ENCODE results near the gene PLEKHG4. TPM values are rescaled to one million over a fixed set of nuclear protein-coding genes. Genes with fewer than 3 reads are reported as not detected.

The PLEKHG4 gene
- polyA plus RNA-seq, 1 experiment: 25.2 TPM

DNA sequence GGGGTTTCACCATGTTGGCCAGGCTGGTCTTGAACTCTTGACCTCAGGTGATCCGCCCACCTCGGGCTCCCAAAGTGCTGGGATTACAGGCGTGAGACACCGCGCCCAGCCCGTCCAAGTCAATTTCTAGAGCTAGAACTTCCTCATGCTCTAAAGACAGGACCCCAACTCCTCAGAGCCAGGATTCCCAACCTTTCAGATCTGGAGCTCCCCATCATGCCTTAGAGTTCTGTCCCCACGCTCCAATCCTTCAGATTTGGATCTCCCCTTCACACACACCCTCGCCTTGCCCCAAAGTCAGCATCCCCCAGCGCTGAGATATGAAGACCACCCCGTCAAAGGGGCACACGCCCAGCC lies 46.8 kb downstream of the PLEKHG4 start:
- H3K36me3 ChIP-seq (ENCODE audit: control insufficient read depth, insufficient read depth, low read length): no peaks in the 10 kb centered on the region
- peak overlapping the region; percentile 48 for H3K4me3 ChIP-seq (ENCODE audit: low read depth, low read length)
- DNase-seq (ENCODE audit: low read depth): no peak
- CTCF ChIA-PET: interaction anchor here (0.7 to 2.8 kb wide), 10 partner anchors 13 to 153 kb away, joined by 3 to 12 read pairs (median 6); no protein-coding TSS in a partner anchor
- TF ChIP-seq, protein P1, sequence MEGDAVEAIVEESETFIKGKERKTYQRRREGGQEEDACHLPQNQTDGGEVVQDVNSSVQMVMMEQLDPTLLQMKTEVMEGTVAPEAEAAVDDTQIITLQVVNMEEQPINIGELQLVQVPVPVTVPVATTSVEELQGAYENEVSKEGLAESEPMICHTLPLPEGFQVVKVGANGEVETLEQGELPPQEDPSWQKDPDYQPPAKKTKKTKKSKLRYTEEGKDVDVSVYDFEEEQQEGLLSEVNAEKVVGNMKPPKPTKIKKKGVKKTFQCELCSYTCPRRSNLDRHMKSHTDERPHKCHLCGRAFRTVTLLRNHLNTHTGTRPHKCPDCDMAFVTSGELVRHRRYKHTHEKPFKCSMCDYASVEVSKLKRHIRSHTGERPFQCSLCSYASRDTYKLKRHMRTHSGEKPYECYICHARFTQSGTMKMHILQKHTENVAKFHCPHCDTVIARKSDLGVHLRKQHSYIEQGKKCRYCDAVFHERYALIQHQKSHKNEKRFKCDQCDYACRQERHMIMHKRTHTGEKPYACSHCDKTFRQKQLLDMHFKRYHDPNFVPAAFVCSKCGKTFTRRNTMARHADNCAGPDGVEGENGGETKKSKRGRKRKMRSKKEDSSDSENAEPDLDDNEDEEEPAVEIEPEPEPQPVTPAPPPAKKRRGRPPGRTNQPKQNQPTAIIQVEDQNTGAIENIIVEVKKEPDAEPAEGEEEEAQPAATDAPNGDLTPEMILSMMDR (IDR thresholded peaks at IDR 0.05; ENCODE audit: insufficient read depth, low read depth, low read length): no peak
- peaks cover 9% of the 10 kb centered on the region for H3K27me3 ChIP-seq (ENCODE audit: control insufficient read depth, insufficient read depth, low read length)
- POLR2A ChIA-PET: no interaction called here

DNA sequence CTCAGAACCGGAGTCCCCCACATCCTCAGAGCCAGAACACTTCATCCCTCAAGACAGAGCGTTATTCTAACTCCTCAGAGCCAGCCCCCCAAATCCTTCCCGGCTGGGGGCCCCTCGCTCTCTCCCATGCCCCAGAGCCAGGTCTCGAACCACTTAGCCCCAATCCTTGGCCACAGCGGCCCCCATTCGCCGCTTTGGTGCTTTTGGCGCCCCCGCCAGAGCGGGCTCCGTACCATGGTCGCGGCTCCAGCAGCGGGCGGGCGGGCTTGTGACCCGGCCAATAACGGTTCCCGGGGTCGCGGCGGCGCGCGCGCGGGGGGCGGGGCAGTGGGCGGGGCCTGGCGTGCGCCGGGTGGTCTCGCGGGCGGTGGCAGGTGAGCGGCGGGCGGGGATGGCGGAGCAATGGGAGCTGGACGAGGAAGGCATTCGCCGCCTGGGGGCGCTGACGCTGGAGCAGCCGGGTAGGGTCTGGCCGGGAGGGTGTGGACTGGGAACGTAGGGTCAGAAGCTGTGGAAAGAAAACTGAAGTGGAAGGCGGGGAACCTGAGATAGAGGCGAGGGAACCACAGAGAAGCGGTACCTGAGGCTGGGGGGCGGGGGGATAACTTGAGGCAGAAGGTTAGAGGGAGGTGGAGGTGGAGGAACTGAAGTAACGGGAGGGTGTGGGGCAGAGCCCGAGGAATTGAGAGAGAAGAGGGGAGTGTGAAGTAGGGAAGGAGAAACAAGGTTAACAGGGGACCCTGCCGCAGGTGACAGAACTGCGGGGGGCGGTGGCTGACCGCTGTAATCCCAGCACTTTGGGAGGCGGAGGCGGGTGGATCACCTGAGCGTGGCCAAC lies 47.4 kb downstream of the PLEKHG4 start, which contains the start of the genes KCTD19 and LRRC36:
Gene KCTD19, minus strand, starts transcription at position 270 of the 838 bp plus-strand sequence. Its CDS starts 34 bp downstream, at position 236.
Gene LRRC36, plus strand, starts transcription at position 344 of the 838 bp plus-strand sequence. Its CDS starts 48 bp downstream, at position 392.
- Histone ChIP-seq H3K36me3 (ENCODE audit: control insufficient read depth, insufficient read depth, low read length) (no peaks in the 10 kb centered on the region), H3K27me3 (ENCODE audit: control insufficient read depth, insufficient read depth, low read length) (peaks cover 9% of the 10 kb centered on the region), H3K4me3 (ENCODE audit: low read depth, low read length) (peak within 1 kb of the TSS; percentile 48)
- DNase-seq (ENCODE audit: low read depth): no peak
- ChIA-PET CTCF (interaction anchor here (0.7 to 2.8 kb wide), 12 partner anchors 12 to 153 kb away, joined by 3 to 12 read pairs (median 4); no protein-coding TSS in a partner anchor), POLR2A (interaction anchor here (0.7 kb wide), 1 partner anchor 29 kb away, joined by 3 read pairs; no protein-coding TSS in a partner anchor)
- TF ChIP-seq, protein P1 (IDR thresholded peaks at IDR 0.05; ENCODE audit: insufficient read depth, low read depth, low read length): peak; percentile 57

DNA sequence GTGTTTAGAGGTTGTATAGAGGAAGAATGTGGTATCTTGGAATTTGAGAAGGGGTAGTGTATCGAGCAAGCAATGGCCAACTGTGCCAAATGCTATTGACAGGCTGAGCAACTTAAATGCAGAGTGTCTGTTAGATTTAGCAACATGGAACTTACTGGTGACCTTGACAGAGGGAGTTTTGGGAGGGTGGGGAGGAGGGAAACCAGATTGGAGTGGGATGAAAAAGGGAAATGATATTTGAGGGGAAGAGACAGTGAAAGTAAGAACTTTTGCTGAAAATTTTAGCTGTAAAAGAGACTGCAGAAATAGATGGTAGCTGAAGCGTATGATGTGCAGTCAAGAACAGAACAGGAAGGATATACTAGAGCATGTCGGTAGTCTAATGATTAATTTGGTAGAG lies 48.4 kb downstream of the PLEKHG4 start:
- H3K36me3 ChIP-seq (ENCODE audit: control insufficient read depth, insufficient read depth, low read length): no peaks in the 10 kb centered on the region
- TF ChIP-seq, protein P1 (IDR thresholded peaks at IDR 0.05; ENCODE audit: insufficient read depth, low read depth, low read length): no peak
- DNase-seq (ENCODE audit: low read depth): no peak
- CTCF ChIA-PET: interaction anchor here (0.6 to 2.8 kb wide), 6 partner anchors 13 to 285 kb away, joined by 3 to 10 read pairs (median 4); no protein-coding TSS in a partner anchor
- POLR2A ChIA-PET: no interaction called here
- peaks cover 9% of the 10 kb centered on the region for H3K27me3 ChIP-seq (ENCODE audit: control insufficient read depth, insufficient read depth, low read length)
- H3K4me3 ChIP-seq (ENCODE audit: low read depth, low read length): no peak overlapping the region

DNA sequence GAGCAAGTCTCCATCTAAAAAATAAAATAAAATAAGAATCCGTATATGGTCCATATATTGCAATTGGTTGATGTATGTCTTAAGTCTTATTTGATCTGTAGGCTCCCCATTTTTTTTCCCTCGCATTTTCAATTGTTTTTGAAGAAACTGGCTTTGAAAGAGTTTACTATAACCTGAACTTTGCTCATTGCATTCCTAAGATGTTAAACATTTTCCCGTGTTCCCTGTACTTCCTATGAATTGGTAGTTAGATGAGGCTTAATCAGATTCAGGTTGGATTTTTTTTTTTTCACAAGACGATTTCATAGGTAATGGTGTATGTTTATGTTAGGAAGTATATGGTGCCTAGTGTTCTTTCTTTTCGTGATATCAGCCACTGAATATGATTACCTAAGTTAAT lies 50.6 kb downstream of the PLEKHG4 start:
- no peaks in the 10 kb centered on the region for H3K36me3 ChIP-seq (ENCODE audit: control insufficient read depth, insufficient read depth, low read length)
- POLR2A ChIA-PET: no interaction called here

More for the DNA sequence above, 50.6 kb downstream of the PLEKHG4 start:
- Histone ChIP-seq H3K27me3 (ENCODE audit: control insufficient read depth, insufficient read depth, low read length) (peaks cover 6% of the 10 kb centered on the region), H3K4me3 (ENCODE audit: low read depth, low read length) (no peak overlapping the region)
- no peak for DNase-seq (ENCODE audit: low read depth)
- CTCF ChIA-PET: interaction anchor here (0.9 to 1.8 kb wide), 2 partner anchors 9 to 50 kb away, joined by 4 read pairs; partner anchors contain the start of gene PLEKHG4
- TF ChIP-seq, protein P1 (IDR thresholded peaks at IDR 0.05; ENCODE audit: insufficient read depth, low read depth, low read length): no peak

Data from BJ (cell line).